Hepatic stellate cell (primary cell): Measurements from ENCODE around the gene GRK1.
"Not testable (repeated sequence)": the region's sequence is repeated elsewhere in the genome, so short reads cannot be mapped to it uniquely, and the experiment has no call there.

Source experiments
- DNase-seq: peaks from one replicate; pipeline ENCODE4 v3.0.0; 2011; ENCODE audit warnings: low spot score

The GRK1 gene

DNA sequence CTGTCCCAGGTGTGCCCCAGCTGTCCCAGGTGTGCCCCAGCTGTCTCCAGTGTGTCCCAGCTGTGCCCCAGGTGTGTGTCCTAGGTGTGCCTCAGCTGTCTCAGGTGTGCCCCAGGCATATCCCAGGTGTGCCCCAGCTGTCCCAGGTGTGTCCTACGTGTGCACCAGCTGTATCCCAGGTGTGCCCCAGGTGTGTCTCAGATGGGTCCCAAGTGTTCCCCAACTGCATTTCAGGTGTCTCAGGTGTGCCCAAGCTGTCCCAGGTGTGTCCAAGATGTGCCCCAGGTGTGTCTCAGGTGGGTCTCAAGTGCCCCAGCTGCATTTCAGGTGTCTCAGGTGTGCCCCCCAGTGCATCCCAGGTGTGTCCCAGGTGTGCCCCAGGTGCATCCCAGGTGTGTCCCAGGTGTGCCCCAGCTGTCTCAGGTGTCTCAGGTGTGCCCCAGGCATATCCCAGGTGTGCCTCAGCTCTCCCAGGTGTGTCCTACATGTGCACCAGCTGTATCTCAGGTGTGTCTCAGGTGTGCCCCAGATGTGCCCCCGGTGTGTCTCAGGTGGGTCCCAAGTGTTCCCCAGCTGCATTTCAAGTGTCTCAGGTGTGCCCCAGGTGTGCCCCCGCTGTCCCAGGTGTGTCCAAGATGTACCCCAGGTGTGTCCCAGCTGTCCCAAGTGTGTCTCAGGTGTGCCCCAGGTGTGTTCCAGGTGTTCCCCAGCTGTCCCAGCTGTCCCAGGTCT, 1.3 kb upstream of the GRK1 start:
- DNase-seq = no peak

DNA sequence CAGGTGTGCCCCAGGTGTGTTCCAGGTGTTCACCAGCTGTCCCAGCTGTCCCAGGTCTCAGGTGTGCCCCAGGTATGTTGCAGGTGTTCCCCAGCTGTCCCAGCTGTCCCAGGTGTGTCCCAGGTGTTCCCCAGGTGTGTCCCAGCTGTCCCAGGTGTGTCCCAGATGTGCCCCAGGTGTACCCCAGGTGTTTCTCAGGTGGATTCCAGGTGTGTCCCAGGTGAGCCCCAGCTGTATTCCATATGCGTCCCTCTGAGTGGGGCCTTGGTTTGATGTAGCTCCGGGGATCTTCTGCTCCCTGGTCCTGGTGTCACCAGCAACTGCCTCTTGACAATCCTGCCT, 719 bp upstream of the GRK1 start:
- DNase-seq = no peak

DNA sequence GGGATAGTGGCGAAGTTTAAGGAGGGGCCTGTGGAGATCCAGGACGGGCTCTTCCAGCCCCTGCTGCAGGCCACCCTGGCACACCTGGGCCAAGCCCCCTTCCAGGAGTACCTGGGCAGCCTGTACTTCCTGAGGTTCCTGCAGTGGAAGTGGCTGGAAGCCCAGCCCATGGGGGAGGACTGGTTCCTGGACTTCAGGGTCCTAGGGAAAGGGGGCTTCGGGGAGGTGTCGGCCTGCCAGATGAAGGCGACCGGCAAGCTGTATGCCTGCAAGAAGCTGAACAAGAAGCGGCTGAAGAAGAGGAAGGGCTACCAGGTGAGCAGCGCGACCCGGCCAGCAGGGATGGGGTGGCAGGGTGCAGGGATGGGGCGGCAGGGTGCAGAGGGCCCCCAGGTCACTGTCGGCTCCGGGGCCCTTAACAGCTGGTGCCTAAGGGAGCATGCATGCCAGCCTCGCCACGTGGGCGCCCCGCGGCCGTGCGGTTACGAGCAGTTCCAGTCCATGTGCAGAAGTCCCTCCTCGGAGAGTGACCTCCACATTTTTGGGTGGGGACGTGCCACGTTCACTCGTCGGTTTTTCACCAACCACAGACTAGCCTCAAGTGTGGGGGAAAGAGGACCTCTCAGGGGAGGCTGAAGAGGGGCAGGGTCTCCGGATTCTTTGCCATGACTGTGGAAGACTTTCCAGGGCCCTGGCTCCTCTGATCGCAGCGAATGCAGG, 912 bp downstream of the GRK1 start:
- DNase-seq = no peak

DNA sequence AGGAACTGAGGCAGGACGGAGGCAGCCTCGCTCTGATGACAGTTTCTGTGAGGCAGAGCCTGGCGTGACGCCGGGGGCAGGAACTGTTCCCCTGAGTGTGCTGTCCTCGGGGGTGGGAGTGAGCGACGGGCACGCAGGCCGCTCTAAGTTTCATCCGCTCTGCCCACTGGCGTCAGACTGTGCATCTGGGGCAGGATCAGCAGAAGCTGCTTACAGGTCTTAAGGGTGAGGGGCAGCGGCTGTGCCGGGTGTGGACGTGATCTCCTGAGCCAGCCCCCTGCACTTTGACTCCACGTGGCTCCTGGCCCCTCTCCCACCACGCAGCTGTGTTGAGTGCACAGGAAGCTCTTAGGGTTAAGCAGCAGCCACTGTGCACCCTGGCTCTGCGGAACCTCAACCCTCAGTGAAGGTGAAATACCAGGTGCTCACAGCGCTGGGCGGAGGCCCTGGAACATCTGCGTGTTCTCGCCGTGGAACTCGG, 1.5 kb downstream of the GRK1 start:
- no peak for DNase-seq

DNA sequence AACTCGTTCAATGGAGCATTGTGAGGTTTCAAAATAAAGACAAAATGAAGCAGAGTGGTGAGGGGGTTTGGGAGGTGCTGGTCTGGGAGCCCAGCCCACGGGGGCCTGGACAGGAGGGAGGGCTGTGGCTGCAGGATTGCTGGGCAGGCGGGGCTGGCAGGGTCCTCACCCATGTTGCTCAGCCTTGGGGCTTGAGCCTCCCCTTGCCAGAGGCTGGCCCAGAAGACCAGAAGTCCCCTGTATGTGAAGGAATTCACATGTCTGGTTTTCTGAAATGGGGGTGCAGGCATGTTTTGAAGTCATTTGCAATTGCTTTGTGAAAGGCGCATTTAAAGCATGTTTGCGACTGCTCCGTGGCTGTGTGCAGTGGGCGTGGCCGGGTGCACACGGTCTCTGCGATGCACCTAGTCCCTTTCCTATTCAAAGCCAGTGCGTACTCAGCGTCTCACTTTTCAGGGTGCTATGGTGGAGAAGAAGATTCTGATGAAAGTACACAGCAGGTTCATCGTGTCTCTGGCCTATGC, 2.3 kb downstream of the GRK1 start:
- DNase-seq = no peak

DNA sequence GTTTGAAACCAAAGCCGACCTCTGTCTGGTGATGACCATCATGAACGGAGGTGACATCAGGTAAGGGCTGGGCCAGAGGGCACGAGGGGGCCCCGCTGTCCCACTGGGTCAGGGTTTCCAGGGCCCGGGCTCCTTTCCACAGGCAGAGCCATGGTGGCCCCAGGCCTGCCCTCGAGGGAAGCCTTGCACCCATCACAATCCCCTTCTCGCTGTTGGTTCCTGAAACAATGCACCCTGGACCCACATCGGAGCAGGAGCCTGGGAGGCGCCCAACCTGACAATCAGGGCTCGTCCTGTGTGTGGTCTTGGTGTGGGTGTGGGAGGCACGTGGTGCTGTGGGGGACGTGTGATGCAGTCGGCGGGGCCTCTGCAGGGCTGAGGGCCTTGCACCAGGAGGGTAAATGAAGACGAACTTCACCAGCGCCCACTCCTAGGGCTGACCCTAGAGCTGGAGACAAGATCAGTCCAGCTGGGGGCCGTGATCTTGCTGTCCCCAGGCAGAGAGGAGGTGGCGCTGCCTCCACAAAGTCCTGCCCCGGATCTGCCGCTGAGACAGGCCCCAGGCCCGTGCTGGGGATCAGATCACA, 2.8 kb downstream of the GRK1 start:
- no peak for DNase-seq

DNA sequence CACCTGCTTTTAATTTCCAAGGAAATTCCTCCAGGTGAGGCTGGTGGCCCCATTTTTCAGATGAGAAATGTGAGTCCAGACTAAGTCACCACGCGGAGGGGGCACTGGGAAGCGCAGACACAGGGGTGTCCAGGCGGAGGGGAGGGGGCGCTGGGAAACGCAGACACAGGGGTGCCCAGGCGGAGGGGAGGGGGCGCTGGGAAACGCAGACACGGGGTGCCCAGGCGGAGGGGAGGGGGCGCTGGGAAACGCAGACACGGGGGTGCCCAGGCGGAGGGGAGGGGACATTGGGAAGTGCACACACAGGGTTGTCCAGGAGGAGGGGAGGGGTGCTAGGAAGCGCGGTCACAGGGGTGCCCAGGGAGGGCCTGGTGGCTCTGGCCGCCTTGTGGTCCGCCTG, 3.5 kb downstream of the GRK1 start:
- no peak for DNase-seq

DNA sequence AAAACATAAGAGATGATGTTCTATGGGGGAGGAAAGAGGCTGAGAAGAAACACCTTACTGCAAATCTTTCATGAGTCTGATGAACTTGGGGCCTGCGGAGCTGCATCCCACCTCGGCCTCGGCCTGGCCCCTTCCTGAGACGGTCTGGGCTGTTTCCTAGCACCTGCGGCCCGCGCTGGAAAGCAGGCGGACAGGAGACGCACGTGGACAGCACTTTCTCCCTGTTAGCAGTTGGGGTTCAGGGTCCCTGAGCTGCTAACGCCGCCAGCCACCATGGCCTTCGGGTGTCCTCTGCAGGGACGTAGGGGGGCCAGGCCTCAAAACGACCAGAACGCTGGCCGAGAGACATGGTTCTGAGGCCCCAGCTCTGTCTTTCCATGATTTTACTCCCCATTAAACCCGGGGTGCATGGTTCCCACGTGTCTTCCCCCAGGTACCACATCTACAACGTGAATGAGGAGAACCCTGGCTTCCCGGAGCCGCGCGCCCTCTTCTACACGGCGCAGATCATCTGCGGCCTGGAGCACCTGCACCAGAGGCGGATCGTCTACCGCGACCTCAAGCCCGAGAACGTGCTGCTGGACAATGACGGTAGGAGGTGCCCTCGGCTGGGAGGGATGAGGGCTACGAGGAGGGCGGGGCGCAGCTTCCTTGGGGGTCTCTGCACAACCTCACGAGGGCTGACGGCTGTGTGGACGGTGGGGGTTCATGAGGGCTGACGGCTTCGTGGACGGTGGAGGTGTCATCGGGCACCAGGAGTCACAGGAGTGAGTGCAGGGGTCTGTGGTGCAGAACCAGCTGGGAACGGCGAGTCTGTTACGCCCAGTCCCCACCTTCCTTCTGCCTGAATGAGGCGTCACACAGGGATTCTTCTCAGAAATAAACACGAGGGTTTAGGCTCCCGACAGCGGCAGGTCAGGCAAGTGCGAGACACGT, 4.3 kb downstream of the GRK1 start:
- no peak for DNase-seq

DNA sequence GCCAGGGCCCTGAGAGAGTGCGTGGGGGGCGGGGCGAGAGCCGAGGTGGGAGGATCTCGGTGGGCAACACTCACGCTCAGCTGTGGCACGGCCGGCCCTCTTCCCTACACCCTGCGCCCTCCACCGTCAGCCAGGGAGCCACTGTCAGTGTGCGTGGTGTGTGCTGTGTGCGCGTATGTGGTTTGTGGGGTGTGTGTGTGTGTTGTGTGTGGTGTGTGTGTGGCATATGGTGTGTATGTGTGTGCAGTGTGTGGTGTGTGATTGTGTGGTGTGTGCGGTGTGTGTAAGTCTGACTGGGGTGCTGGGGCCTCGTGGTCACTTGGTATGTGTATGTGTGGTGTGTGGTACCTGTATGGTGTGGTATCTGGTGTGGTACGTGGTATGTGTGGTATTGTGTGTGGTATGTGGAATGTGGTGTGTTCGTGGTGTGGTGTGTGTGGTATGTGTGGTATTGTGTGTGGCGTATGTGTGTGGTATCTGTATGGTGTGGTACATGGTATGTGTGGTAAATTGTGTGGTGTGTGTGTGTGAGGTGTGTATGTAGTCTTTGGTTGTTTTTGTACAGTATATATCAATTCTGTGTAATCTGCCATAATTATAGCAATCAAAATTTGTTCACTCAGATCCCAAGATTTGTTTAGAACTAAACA, 5.1 kb downstream of the GRK1 start:
- no peak for DNase-seq

DNA sequence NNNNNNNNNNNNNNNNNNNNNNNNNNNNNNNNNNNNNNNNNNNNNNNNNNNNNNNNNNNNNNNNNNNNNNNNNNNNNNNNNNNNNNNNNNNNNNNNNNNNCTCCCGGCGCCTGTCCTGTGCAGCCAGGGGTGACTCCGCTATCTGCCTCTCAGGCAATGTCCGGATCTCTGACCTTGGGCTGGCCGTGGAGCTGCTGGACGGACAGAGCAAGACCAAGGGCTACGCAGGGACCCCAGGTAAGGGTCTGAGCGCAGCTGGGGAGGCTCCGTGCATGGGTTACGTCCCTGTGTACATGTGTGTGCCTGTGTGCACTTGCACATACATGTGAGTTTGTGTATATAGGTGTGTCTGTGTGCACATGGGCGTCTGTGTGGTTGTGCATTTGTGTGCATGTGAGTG, 55.9 kb downstream of the GRK1 start:
- no peak for DNase-seq

DNA sequence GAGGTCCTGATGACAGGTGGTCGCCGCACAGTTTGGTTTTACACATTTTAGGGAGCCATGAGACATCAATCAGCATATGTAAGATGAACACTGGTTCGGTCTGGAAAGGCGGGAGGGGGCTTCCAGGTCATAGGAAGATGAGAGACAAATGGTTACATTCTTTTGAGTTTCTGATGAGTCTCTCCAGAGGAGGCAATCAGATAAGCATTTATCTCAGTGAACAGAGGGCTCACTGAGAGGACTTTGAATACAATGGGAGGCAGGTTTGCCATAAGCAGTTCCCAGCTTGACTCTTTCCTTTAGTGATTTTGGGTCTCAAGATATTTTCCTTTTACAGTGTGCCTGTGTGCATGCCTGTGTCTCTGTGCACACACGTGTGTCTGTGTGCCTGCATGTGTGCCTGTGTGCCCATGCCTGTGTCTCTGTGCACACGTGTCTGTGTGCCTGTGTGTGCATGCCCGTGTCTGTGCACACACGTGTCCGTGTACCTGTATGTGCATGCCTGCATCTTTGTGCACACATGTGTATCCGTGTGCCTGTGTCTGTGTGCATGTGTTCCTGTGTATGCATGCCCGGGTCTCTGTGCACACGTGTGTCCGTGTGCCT, 56.5 kb downstream of the GRK1 start:
- DNase-seq = no peak

DNA sequence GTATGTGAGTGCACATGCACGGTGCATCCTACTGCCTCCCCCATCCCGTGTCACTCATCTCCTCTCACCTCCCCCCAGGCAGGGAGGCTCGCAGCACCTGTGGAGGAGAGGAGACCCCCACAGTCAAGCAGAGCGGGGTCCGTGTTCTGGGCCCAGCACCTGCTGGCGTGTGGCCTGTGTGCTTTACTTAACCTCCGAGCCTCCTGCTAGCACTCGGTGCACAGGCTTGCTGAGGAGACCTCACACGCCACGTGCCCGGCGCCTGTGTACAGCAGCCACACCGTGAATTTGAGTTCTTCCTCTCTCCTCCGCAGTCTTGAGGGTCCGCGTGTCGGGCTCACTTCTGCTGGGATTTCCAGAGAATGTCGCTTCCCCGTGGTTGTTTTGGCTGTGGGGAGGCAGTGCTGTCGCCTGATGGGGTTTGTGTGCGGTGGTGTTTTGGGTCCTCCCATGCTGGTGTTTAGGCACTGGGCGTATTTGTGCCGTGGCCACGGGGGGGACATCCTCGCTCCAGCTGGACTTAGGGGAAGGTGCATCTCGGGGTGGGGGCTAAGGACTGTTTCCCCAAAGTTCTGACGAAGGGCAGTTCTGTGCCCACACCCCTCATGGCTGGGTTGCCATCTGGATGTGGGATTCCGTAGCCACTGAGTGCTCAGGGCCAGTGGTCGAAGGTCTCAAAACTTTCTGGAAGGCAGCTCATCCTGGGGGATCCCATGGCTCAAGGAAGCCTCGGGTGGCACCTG, 57.2 kb downstream of the GRK1 start:
- DNase-seq = no peak

DNA sequence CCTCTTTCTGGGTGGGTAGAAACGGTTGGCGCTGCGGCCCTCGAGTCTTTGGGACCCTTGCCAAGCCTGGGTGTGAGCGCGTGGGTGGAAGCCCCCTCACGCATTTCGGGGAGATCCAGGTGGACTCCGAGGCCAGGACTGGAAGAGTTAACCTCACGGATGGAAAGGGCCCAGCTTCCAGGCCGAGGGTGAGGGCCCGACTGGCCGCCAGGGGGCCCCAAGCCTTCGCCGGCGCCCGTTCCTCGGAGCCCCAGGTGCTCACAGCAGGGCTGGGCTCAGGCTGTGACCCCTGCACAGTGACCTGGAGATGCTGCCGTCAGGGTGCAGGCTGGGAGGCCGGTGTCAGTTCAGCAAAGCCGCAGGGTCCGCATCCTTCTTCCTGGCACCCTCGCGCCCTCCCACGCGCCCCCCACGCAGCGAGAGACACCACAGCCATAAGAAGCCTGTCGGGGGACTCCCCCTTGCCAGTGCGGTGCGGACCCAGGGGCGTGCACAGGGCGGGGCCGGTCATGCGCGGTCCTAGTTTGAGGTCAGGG, 57.8 kb downstream of the GRK1 start:
- DNase-seq = peak; percentile 67

DNA sequence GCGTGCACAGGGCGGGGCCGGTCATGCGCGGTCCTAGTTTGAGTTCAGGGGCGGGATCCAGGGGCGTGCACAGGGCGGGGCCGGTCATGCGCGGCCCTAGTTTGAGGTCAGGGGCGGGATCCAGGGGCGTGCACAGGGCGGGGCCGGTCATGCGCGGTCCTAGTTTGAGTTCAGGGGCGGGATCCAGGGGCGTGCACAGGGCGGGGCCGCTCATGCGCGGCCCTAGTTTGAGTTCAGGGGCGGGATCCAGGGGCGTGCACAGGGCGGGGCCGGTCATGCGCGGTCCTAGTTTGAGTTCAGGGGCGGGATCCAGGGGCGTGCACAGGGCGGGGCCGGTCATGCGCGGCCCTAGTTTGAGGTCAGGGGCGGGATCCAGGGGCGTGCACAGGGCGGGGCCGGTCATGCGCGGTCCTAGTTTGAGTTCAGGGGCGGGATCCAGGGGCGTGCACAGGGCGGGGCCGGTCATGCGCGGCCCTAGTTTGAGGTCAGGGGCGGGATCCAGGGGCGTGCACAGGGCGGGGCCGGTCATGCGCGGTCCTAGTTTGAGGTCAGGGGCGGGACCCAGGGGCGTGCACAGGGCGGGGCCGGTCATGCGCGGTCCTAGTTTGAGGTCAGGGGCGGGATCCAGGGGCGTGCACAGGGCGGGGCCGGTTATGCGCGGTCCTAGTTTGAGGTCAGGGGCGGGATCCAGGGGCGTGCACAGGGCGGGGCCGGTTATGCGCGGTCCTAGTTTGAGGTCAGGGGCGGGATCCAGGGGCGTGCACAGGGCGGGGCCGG, 58.5 kb downstream of the GRK1 start:
- DNase-seq = not testable (repeated sequence)

DNA sequence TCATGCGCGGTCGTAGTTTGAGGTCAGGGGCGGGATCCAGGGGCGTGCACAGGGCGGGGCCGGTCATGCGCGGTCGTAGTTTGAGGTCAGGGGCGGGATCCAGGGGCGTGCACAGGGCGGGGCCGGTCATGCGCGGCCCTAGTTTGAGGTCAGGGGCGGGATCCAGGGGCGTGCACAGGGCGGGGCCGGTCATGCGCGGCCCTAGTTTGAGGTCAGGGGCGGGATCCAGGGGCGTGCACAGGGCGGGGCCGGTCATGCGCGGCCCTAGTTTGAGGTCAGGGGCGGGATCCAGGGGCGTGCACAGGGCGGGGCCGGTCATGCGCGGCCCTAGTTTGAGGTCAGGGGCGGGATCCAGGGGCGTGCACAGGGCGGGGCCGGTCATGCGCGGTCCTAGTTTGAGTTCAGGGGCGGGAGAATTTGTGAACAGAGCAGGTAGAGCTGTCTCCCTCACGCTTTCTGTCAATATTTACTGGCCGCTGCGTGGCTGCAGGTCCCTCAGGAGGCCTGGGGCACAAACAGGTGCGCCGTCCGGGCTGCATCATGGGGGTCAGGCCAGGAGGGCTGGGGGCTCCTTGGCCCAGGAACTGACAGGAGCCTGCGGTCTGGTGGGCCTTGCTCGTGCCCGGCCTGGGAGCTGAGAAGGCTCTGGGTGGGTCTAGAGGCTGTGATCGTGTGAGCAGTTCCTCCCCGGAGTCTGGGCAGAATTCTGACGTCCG, 59.2 kb downstream of the GRK1 start:
- not testable (repeated sequence) for DNase-seq

DNA sequence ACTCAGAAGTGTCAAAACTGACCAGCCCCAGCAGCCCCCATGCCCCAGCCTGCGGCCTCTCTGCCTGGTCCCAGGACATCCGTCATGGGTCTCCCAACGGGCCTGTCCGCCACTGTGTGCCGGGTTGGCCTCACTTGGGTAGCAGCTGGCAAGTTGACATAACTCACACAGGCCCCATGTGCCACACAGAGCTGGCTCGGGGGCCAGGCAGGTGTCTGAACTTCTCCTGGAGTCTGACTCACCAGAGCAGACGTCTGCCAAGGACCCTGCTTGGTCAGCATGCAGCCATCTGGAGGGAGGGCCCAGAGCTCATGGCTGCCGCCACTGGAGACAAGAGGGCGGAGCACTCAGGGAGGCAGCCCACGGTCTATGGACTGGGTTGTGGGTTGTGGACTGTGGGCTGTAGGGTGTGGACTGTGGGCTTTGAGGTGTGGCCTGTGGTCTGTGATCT, 60.0 kb downstream of the GRK1 start:
- no peak for DNase-seq

DNA sequence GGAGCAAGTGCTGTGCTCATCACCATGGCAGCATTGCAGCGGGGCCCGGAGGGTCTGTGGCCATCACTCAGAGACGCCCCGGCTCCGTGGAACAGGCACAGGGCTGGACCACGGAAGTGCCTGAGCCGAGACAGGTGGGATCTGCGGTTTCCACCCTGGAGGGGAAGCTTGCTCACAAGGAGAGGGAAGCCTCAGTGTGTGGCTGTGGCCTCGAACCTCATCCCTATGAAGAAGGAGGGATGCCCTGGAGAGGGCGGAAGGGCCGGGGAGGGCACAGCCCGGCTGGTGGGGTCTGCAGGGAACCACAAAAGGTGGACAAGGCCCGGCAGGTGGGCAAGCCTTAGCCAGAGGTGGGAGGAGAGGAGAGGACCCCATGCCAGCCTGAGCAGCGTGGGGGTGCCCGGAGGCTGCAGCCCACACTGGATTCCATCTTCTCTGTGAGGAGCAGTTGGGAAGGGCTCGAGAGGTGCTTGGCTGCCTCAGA, 61.6 kb downstream of the GRK1 start:
- no peak for DNase-seq
